Astrocyte (in vitro differentiated cells and primary cell): ENCODE results near the gene CDR2L. TPM values are rescaled to one million over a fixed set of nuclear protein-coding genes. Genes with fewer than 3 reads are reported as not detected.
"Not testable (repeated sequence)": the region's sequence is repeated elsewhere in the genome, so short reads cannot be mapped to it uniquely, and the experiment has no call there.

Source experiments
- DNase-seq: peaks from one replicate; pipeline ENCODE4 v3.0.0-alpha.2; 2010; ENCODE audit warnings: low read depth
- FAIRE-seq: peaks from 2 replicates; lab custom pipeline; 2011; peaks lifted over from hg19 to GRCh38; lab: Jason Lieb, UNC
- H2AFZ ChIP-seq: 2 replicates; pipeline ENCODE4 v1.6.0; 2012; ENCODE audit warnings: low read depth, low read length, inconsistent platforms
- H3K27ac ChIP-seq: 2 replicates; pipeline ENCODE4 v1.5.1; 2011; ENCODE audit warnings: low read depth, low read length, inconsistent platforms
- H3K27me3 ChIP-seq: 2 replicates; pipeline ENCODE4 v1.6.0; 2011; ENCODE audit warnings: low read length, inconsistent platforms; ENCODE audit not compliant: insufficient read depth
- H3K36me3 ChIP-seq: 2 replicates; pipeline ENCODE4 v1.5.1; 2011; ENCODE audit warnings: low read length, inconsistent platforms; ENCODE audit not compliant: insufficient read depth
- H3K4me1 ChIP-seq: 2 replicates; pipeline ENCODE4 v1.5.1; 2011; ENCODE audit warnings: low read length, inconsistent platforms; ENCODE audit not compliant: insufficient read depth
- H3K4me2 ChIP-seq: 2 replicates; pipeline ENCODE4 v1.6.0; 2012; ENCODE audit warnings: low read length, inconsistent platforms
- H3K4me3 ChIP-seq: 2 replicates; pipeline ENCODE4 v1.5.1; 2011; ENCODE audit warnings: low read depth, mild to moderate bottlenecking, low read length, inconsistent platforms; ENCODE audit not compliant: insufficient read depth
- H3K79me2 ChIP-seq: 2 replicates; pipeline ENCODE4 v1.6.0; 2012; ENCODE audit warnings: mild to moderate bottlenecking, low read length, inconsistent platforms; ENCODE audit not compliant: insufficient read depth
- H3K9ac ChIP-seq: 2 replicates; pipeline ENCODE4 v1.6.0; 2012; ENCODE audit warnings: mild to moderate bottlenecking, low read length, inconsistent platforms
- H3K9me3 ChIP-seq: 2 replicates; pipeline ENCODE4 v1.5.1; 2012; ENCODE audit warnings: low read depth, mild to moderate bottlenecking, low read length, inconsistent platforms; ENCODE audit not compliant: insufficient read depth
- H4K20me1 ChIP-seq: 2 replicates; pipeline ENCODE4 v1.6.0; 2012; ENCODE audit warnings: low read length, inconsistent platforms; ENCODE audit not compliant: insufficient read depth
- H3K27ac Mint-ChIP-seq: one replicate; pipeline ENCODE4 v1.8.0; 2021; ENCODE audit warnings: mild to moderate bottlenecking, mixed read lengths; ENCODE audit not compliant: unreplicated experiment
- H3K27me3 Mint-ChIP-seq: one replicate; pipeline ENCODE4 v1.8.0; 2021; ENCODE audit warnings: low read depth, mixed read lengths; ENCODE audit not compliant: unreplicated experiment
- H3K36me3 Mint-ChIP-seq: one replicate; pipeline ENCODE4 v1.8.0; 2021; ENCODE audit warnings: low read depth, mixed read lengths; ENCODE audit not compliant: unreplicated experiment
- H3K4me1 Mint-ChIP-seq: one replicate; pipeline ENCODE4 v1.8.0; 2021; ENCODE audit warnings: low read depth, mixed read lengths; ENCODE audit not compliant: unreplicated experiment
- H3K4me3 Mint-ChIP-seq: one replicate; pipeline ENCODE4 v1.8.0; 2021; ENCODE audit warnings: mild to moderate bottlenecking, moderate library complexity, mixed read lengths; ENCODE audit not compliant: unreplicated experiment
- H3K9me3 Mint-ChIP-seq: one replicate; pipeline ENCODE4 v1.8.0; 2021; ENCODE audit warnings: mild to moderate bottlenecking, mixed read lengths; ENCODE audit not compliant: unreplicated experiment
- EZH2 ChIP-seq: IDR thresholded peaks from 2 replicates; pipeline ENCODE4 v1.6.1; 2012; ENCODE audit warnings: mild to moderate bottlenecking, low read length, inconsistent platforms; ENCODE audit not compliant: insufficient read depth
- total RNA-seq: library from RNA; stranded (reverse); gene quantifications from 2 replicates; pipeline ENCODE4 v1.2.1, GENCODE V29; 2021
- TF ChIP-seq, protein P1 (sequence below): IDR thresholded peaks from 2 replicates; pipeline ENCODE4 v1.5.1; 2011; ENCODE audit warnings: low read depth, mild to moderate bottlenecking, inconsistent platforms, low read length, moderate library complexity; ENCODE audit not compliant: insufficient read depth

Gene CDR2L
- total RNA-seq, 1 donor from 2014 or later, result 59.1 TPM

DNA sequence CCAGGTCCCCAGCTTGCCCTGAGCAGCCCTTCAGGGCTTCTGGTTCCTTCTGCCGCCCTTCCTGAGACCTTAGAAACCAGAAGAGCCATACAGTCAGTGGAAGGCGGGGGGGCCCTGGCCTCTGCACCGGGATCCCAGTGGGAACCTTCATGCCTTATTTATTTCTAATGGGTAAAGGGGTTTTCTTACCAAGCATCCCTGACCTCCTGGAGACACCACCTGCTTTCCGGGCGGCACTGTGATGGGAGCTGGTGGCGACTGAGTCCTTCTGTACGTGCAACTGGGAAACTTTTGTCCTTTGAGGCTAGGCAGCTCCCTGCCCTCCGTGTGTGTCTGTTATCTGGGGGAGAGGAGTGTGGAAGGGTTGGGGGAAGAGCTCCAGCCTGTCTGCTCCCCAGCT lies 17.9 kb downstream of the CDR2L start:
- no peaks in the 10 kb centered on the region for H3K4me1 ChIP-seq
- H3K4me3 ChIP-seq, result no peak overlapping the region
- no peaks in the 10 kb centered on the region for H3K9me3 ChIP-seq
- DNase-seq (no peak), FAIRE-seq (no peak)
- H3K36me3 ChIP-seq, result peaks cover 7% of the 10 kb centered on the region
- Mint-ChIP-seq H3K4me3 (no peak overlapping the region), H3K9me3 (no peaks in the 10 kb centered on the region), H3K4me1 (no peaks in the 10 kb centered on the region), H3K27me3 (no peaks in the 10 kb centered on the region), H3K27ac (no peak overlapping the region), H3K36me3 (peaks cover 12% of the 10 kb centered on the region)
- no peak overlapping the region for H3K9ac ChIP-seq
- peaks cover 22% of the 10 kb centered on the region for H4K20me1 ChIP-seq
- H3K27me3 ChIP-seq, result no peaks in the 10 kb centered on the region
- TF ChIP-seq EZH2, result no peak
- TF ChIP-seq, protein P1, sequence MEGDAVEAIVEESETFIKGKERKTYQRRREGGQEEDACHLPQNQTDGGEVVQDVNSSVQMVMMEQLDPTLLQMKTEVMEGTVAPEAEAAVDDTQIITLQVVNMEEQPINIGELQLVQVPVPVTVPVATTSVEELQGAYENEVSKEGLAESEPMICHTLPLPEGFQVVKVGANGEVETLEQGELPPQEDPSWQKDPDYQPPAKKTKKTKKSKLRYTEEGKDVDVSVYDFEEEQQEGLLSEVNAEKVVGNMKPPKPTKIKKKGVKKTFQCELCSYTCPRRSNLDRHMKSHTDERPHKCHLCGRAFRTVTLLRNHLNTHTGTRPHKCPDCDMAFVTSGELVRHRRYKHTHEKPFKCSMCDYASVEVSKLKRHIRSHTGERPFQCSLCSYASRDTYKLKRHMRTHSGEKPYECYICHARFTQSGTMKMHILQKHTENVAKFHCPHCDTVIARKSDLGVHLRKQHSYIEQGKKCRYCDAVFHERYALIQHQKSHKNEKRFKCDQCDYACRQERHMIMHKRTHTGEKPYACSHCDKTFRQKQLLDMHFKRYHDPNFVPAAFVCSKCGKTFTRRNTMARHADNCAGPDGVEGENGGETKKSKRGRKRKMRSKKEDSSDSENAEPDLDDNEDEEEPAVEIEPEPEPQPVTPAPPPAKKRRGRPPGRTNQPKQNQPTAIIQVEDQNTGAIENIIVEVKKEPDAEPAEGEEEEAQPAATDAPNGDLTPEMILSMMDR, result no peak
- no peaks in the 10 kb centered on the region for H3K79me2 ChIP-seq
- H3K4me2 ChIP-seq, result no peak overlapping the region
- no peak overlapping the region for H3K27ac ChIP-seq
- no peak overlapping the region for H2AFZ ChIP-seq

DNA sequence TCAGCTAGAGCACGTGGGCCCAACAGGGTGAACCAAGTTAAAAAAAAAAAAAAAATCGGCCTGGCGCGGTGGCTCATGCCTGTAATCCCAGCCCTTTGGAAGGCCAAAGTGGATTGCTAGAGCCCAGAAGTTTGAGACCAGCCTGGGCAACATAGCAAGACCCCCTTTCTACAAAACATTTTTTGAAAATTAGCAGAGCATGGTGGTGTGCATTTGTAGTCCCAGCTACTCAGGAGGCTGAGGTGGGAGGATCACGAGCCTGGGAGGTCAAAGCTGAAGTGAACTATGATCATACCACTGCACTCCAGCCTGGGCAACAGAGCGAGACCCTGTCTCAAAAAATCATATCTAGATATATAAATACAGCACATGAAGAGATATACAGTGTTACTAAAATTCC lies 18.7 kb downstream of the CDR2L start:
- not testable (repeated sequence) for H3K4me3 ChIP-seq, H3K9me3 Mint-ChIP-seq, H3K27ac ChIP-seq, H3K27me3 ChIP-seq, H3K9ac ChIP-seq, H3K4me3 Mint-ChIP-seq, H3K4me1 ChIP-seq, H3K4me1 Mint-ChIP-seq, H3K79me2 ChIP-seq, FAIRE-seq, H3K27ac Mint-ChIP-seq, H3K27me3 Mint-ChIP-seq, H2AFZ ChIP-seq, DNase-seq, H3K9me3 ChIP-seq, H3K36me3 ChIP-seq, H3K4me2 ChIP-seq
- peaks cover 12% of the 10 kb centered on the region for H3K36me3 Mint-ChIP-seq
- H4K20me1 ChIP-seq, result peaks cover 22% of the 10 kb centered on the region

DNA sequence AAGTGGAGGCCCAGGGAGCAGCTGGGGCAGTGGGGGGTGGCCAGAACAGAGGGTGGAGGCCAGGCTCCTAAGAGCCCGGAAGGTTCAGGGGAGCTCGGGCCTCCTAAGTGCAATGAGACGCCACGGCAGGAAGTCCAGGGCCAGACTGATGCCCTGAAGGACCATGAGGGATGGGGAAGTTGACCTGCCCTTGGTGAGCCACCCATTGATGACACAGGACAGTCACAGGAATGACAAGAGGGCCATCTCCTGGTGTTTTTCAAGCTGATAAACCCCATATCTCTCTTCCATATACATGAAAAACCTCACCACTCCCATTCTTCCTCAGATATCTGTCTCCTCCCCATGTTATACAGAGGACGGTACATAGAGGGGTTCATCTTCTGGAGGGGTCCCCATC lies 19.2 kb downstream of the CDR2L start:
- Histone ChIP-seq H3K4me3 (no peak overlapping the region), H3K79me2 (no peaks in the 10 kb centered on the region), H3K27ac (no peak overlapping the region), H3K27me3 (no peaks in the 10 kb centered on the region), H3K4me1 (peaks cover under 1% of the 10 kb centered on the region), H3K36me3 (peaks cover 7% of the 10 kb centered on the region), H3K4me2 (no peak overlapping the region), H2AFZ (no peak overlapping the region), H3K9ac (no peak overlapping the region), H3K9me3 (no peaks in the 10 kb centered on the region), H4K20me1 (peaks cover 16% of the 10 kb centered on the region)
- Mint-ChIP-seq H3K9me3 (no peaks in the 10 kb centered on the region), H3K4me3 (no peak overlapping the region), H3K4me1 (no peaks in the 10 kb centered on the region), H3K27me3 (no peaks in the 10 kb centered on the region), H3K36me3 (peaks cover 10% of the 10 kb centered on the region), H3K27ac (no peak overlapping the region)
- TF ChIP-seq EZH2, result no peak
- TF ChIP-seq, protein P1, result no peak
- DNase-seq (no peak), FAIRE-seq (no peak)
